GM12878 (cell line): ENCODE data around the gene CAMTA1. TPM values are rescaled to one million over a fixed set of nuclear protein-coding genes. Genes with fewer than 3 reads are reported as not detected.

Experiments used
- ATAC-seq: fragments of 200-7000 bp; cut with Tn5 transposase; 3 replicates; pipeline ENCODE4 v1.9.1; 2020; ENCODE audit warnings: mild to moderate bottlenecking, moderate library complexity
- BruUV-seq: library from RNA; stranded (reverse); fragments of 400-500 nt; replicated peaks from 2 replicates; lab custom pipeline; 2021; lab: Mats Ljungman, UMichigan
- CTCF ChIA-PET: fragments of 300-600 bp; sonication (Branson Sonifier 250); formaldehyde crosslinking; extraction: SDS; loops from one replicate; lab custom pipeline; 2021; ENCODE audit warnings: inconsistent platforms; lab: Yijun Ruan, JAX
- POLR2A ChIA-PET: fragments of 350-600 bp; formaldehyde crosslinking; extraction: SDS; loops from one replicate; lab custom pipeline; 2021; ENCODE audit warnings: inconsistent platforms; lab: Charles Lee
- RAD21 ChIA-PET: fragments of 300-600 bp; sonication (Branson Sonifier 250); formaldehyde crosslinking; loops from one replicate; lab custom pipeline; 2023; ENCODE audit warnings: antibody characterized with exemption; ENCODE audit not compliant: unreplicated experiment; lab: Charles Lee
- SMC1A ChIA-PET: fragments of 300-600 bp; sonication (Branson Sonifier 250); formaldehyde crosslinking; loops from one replicate; lab custom pipeline; 2023; ENCODE audit not compliant: unreplicated experiment, uncharacterized antibody; lab: Charles Lee
- DNase-seq: peaks from one replicate; pipeline ENCODE4 v3.0.0-alpha.2; 2011; ENCODE audit warnings: low read depth, low spot score
- FAIRE-seq: peaks from 3 replicates; lab custom pipeline; 2011; peaks lifted over from hg19 to GRCh38; lab: Jason Lieb, UNC
- H2AFZ ChIP-seq: 2 replicates; pipeline ENCODE4 v1.6.0; 2011; ENCODE audit warnings: low read depth, low read length, control low read depth; ENCODE audit not compliant: control insufficient read depth
- H3K27ac ChIP-seq: 2 replicates; pipeline ENCODE4 v1.5.1; 2011; ENCODE audit warnings: control low read depth; ENCODE audit not compliant: control insufficient read depth, insufficient read depth
- H3K27me3 ChIP-seq, 2 experiments: replicated peaks in 1 of 2; 2 replicates each; pipeline versions ENCODE4 v1.6.0 to v1.6.1; 2011; ENCODE audit warnings: low read length in 1 of 2; ENCODE audit not compliant: control insufficient read depth in 2 of 2, insufficient read depth in 2 of 2
- H3K36me3 ChIP-seq, 2 experiments: 2 replicates each; pipeline ENCODE4 v1.5.1; 2011; ENCODE audit warnings: low read length in 1 of 2; ENCODE audit not compliant: control insufficient read depth in 2 of 2, insufficient read depth in 2 of 2
- H3K4me1 ChIP-seq: 2 replicates; pipeline ENCODE4 v1.6.1; 2011; ENCODE audit warnings: mild to moderate bottlenecking, low read length, moderate library complexity, mixed read lengths; ENCODE audit not compliant: control insufficient read depth, insufficient read depth
- H3K4me2 ChIP-seq: 2 replicates; pipeline ENCODE4 v1.6.0; 2011; ENCODE audit warnings: control low read depth; ENCODE audit not compliant: control insufficient read depth, insufficient read depth
- H3K4me3 ChIP-seq: fragments of 200-600 bp; sonication (generic); 2 replicates; pipeline ENCODE4 v1.5.1; 2016
- H3K79me2 ChIP-seq: 2 replicates; pipeline ENCODE4 v1.6.0; 2011; ENCODE audit warnings: low read length; ENCODE audit not compliant: control insufficient read depth, insufficient read depth
- H3K9ac ChIP-seq: 2 replicates; pipeline ENCODE4 v1.8.0; 2011; ENCODE audit warnings: low read length, control low read depth, mixed read lengths; ENCODE audit not compliant: control insufficient read depth, insufficient read depth
- H3K9me3 ChIP-seq: replicated peaks from 3 replicates; pipeline ENCODE4 v1.5.1; 2011; ENCODE audit warnings: mild to moderate bottlenecking, low read length; ENCODE audit not compliant: control insufficient read depth, insufficient read depth
- H4K20me1 ChIP-seq: 2 replicates; pipeline ENCODE4 v1.6.0; 2011; ENCODE audit not compliant: control insufficient read depth, insufficient read depth
- ASH2L ChIP-seq: fragments of 300-600, 200-600 bp; sonication (generic); IDR thresholded peaks from 2 replicates; pipeline ENCODE4 v1.6.1; 2017; ENCODE audit warnings: low read depth, mild to moderate bottlenecking, borderline replicate concordance
- BACH1 ChIP-seq: fragments of 450-650 bp; IDR thresholded peaks from 2 replicates; pipeline ENCODE4 v1.6.1; 2017; ENCODE audit warnings: mild to moderate bottlenecking, borderline replicate concordance
- MLLT1 ChIP-seq: fragments of 450-650 bp; IDR thresholded peaks from 2 replicates; pipeline ENCODE4 v1.6.1; 2016; ENCODE audit warnings: mild to moderate bottlenecking
- RBBP5 ChIP-seq: fragments of 200-600 bp; sonication (generic); conservative IDR thresholded peaks from 2 replicates; pipeline ENCODE4 v1.6.1; 2016
- SUPT20H ChIP-seq: IDR thresholded peaks from 2 replicates; pipeline ENCODE4 v1.6.1; 2011; ENCODE audit warnings: low read depth, mild to moderate bottlenecking, low read length, moderate library complexity, borderline replicate concordance; ENCODE audit not compliant: control insufficient read depth
- ZNF24 ChIP-seq: fragments of 450-650 bp; IDR thresholded peaks from 2 replicates; pipeline ENCODE4 v1.6.1; 2017; ENCODE audit warnings: antibody characterized with exemption, mild to moderate bottlenecking
- WGBS: methylation state at CpG from one replicate; pipeline ENCODE4 v1.1.6; 2016; ENCODE audit warnings: low lambda C conversion rate; ENCODE audit not compliant: insufficient replicate concordance, insufficient coverage; ENCODE audit errors: missing lambda C conversion rate; 5-methylcytosine and 5-hydroxymethylcytosine counted together
- in situ Hi-C: fragments of 300-500 bp; cut with MboI; formaldehyde crosslinking; loops from 9 replicates; pipeline ENCODE4 v1.14.3; 2018; ENCODE audit warnings: mixed read lengths
- intact Hi-C: fragments of 100-400 bp; cut with micrococcal nuclease; formaldehyde crosslinking; loops from one replicate; pipeline ENCODE4 v1.14.2; 2022; ENCODE audit not compliant: unreplicated experiment
- polyA plus RNA-seq, 11 experiments: library from polyadenylated mRNA; depleted of rRNA in 4 of 11; unstranded in 6 of 11; stranded (reverse) in 5 of 11; fragments of >200 nt; fragmentation: Nextera tagmentation in 4 of 11; fragmentation: Illumina TruSeq in 1 of 11; extraction: Ambion mirVana in 4 of 11; extraction: Trizol in 1 of 11; gene quantifications; 1 replicate in 1 of 11; 2 replicates in 10 of 11; pipeline versions ENCODE4 v1.2.1 to v1.2.3, GENCODE V29; 2011 to 2016; ENCODE audit warnings: inconsistent platforms in 2 of 11, missing spikeins in 2 of 11, low read depth in 1 of 11
- total RNA-seq, 4 experiments: library from RNA; depleted of rRNA in 3 of 4; stranded (reverse); fragments of >200 nt in 3 of 4; fragmentation: Illumina TruSeq in 1 of 4; extraction: Trizol in 1 of 4; gene quantifications; 2 replicates each; pipeline versions ENCODE4 v1.2.1 to v1.2.3, GENCODE V29; 2013 to 2021

The CAMTA1 gene
- total and polyA plus RNA-seq, 10 of the 15 experiments (the other 5 are each of a cell fraction or from before 2014, with no cell fraction given), result 37.7 to 148 (median 76.4) TPM

GRCh38 chr1:7553042-7553690, 767.9 kb downstream of the CAMTA1 start:
- RAD21 ChIA-PET, result no interaction called here
- FAIRE-seq, result no peak

DNA sequence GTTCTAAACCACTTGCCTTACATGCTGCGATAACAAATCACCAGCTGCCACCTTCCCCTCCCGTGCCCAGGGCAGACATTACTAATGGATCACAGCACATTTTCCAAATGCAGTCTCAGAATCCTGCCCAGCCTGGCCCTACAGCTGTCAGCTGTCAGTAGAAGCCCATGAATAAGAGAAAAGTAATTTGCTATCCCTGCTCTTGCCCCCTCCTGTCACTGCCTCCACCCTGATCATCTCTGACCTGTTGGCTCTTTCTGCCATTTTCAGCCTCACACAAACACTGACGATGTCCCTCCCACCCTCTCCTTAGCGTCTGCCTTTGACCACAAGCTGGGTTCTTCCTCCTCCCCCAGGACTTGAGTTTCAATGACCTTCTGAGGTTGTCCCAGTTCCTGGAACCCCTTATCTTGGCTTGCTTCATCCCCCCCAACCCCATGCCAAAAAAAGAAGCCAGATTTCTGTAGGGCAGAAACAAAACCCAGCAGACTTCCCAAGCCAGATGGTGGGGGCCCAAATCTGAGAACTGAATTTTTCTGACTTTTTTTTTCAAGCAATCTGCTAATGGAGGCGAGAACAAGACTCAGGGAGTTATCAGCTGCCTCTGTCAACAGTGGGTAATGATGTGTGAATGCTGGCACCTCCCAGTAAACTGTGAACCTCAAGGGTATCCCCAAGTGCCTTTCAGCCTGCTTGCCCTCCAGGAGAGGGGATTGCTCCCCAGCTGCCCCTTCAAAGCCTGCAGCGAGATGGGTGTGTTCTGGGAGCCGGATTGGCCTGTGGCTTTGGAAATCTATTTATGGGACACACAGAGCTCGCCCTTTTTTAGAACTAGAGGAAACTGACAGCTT, 769.4 kb downstream of the CAMTA1 start:
- Histone ChIP-seq H3K27me3 (no peaks in the 10 kb centered on the region), H3K4me1 (no peaks in the 10 kb centered on the region), H3K4me3 (no peak overlapping the region), H3K79me2 (no peaks in the 10 kb centered on the region), H3K4me2 (no peak overlapping the region), H2AFZ (no peak overlapping the region), H3K9ac (no peak overlapping the region), H3K36me3 (no peaks in the 10 kb centered on the region), H3K9me3 (no peaks in the 10 kb centered on the region; the same call in 2 of the 3 replicates), H3K27ac (no peak overlapping the region), H4K20me1 (no peaks in the 10 kb centered on the region)
- ChIA-PET CTCF (no interaction called here), SMC1A (no interaction called here), POLR2A (no interaction called here), RAD21 (interaction anchor here (0.7 kb wide), 1 partner anchor 208 kb away, joined by 3 read pairs; no protein-coding TSS in a partner anchor)
- TF ChIP-seq MLLT1, result 0 out of 2 replicates have a peak, but pooled peaks have one; percentile 40
- TF ChIP-seq SUPT20H, result no peak
- BruUV-seq, result no TSS peak
- intact Hi-C loops (no loop called here), in situ Hi-C loops (no loop called here)
- no peak for DNase-seq
- WGBS, result 5% methylated on average over 8 of the region's 8 CpGs
- FAIRE-seq, result no peak
- no peak for ATAC-seq

More at GRCh38 chr1:7553042-7553690, 767.9 kb downstream of the CAMTA1 start:
- TF ChIP-seq ZNF24, result peak; percentile 94
- no peak for TF ChIP-seq ASH2L
- TF ChIP-seq RBBP5, result no peak
- TF ChIP-seq BACH1, result no peak
- Histone ChIP-seq H3K27me3 (no peaks in the 10 kb centered on the region), H3K79me2 (no peaks in the 10 kb centered on the region), H3K36me3 (no peaks in the 10 kb centered on the region), H3K9me3 (no peaks in the 10 kb centered on the region; the same call in 2 of the 3 replicates), H3K4me3 (no peak overlapping the region), H4K20me1 (no peaks in the 10 kb centered on the region), H3K4me2 (no peak overlapping the region), H3K27ac (no peak overlapping the region), H3K9ac (no peak overlapping the region), H3K4me1 (no peaks in the 10 kb centered on the region; the same call in 1 of the 2 replicates), H2AFZ (no peak overlapping the region)
- ChIA-PET SMC1A (no interaction called here), POLR2A (no interaction called here), CTCF (no interaction called here)
- in situ Hi-C loops, result no loop called here
- ATAC-seq (no peak), DNase-seq (no peak)
- intact Hi-C loops, result no loop called here
- no TSS peak for BruUV-seq
- WGBS, result 2% methylated on average over 3 of the region's 3 CpGs
